ENCODE measurements around the gene SLC35F3.
A peak's percentile ranks its signal among the peaks of the same experiment; 100 is the strongest.

The SLC35F3 gene

GRCh38 chr1:234078143-234078542 is 173.7 kb downstream of the SLC35F3 start:
- no CpG with 5 or more reads among the region's 1 CpG for WGBS, 2 donors (ENCODE audit: extremely low coverage in 2 of 2, insufficient read length in 2 of 2, insufficient replicate concordance in 1 of 2)
- Histone ChIP-seq H2BK120ac (ENCODE audit: low read depth, low read length) (peak overlapping the region; percentile 88), H3K27ac (replicated peaks; ENCODE audit: low read length) (peak overlapping the region; percentile 62)

GRCh38 chr1:234079896-234080295 is 175.4 kb downstream of the SLC35F3 start:
- no CpG with 5 or more reads among the region's 3 CpGs for WGBS, 2 donors (ENCODE audit: extremely low coverage in 2 of 2, insufficient read length in 2 of 2, insufficient replicate concordance in 1 of 2)
- no peak overlapping the region for H3K18ac ChIP-seq (ENCODE audit: low read length)
- no peak overlapping the region for H3K27ac ChIP-seq (replicated peaks; ENCODE audit: low read length)
- H3K4me1 ChIP-seq (ENCODE audit: control insufficient read depth in 2 of 2, insufficient read depth in 1 of 2, low read depth in 1 of 2, low read length in 2 of 2) = peaks cover 0 to 3% of the 10 kb centered on the region in 2 donors
- no peak overlapping the region for H3K4me3 ChIP-seq (ENCODE audit: low read length in 2 of 2)
- H3K23ac ChIP-seq (ENCODE audit: low read depth, low read length, poor library complexity) = no peak overlapping the region
- no peak for DNase-seq (ENCODE audit: low spot score)
- no peak overlapping the region for H2BK12ac ChIP-seq (ENCODE audit: low read length)
- no peak overlapping the region for H2BK120ac ChIP-seq (ENCODE audit: low read depth, low read length)
- no peak overlapping the region for H3K9ac ChIP-seq (ENCODE audit: low read depth, low read length, poor library complexity)
- H3K14ac ChIP-seq (ENCODE audit: low read length) = no peak overlapping the region
- no peaks in the 10 kb centered on the region for H3K9me3 ChIP-seq (replicated peaks in 1 of 2; ENCODE audit: control insufficient read depth in 2 of 2, insufficient read depth in 1 of 2, low read depth in 1 of 2, low read length in 2 of 2)
- H2AK5ac ChIP-seq (ENCODE audit: low read depth, low read length) = no peak overlapping the region
- H4K91ac ChIP-seq (ENCODE audit: low read depth, low read length, poor library complexity) = no peak overlapping the region
- H3K36me3 ChIP-seq (replicated peaks in 1 of 2; ENCODE audit: control insufficient read depth in 2 of 2, insufficient read depth in 2 of 2, low read length in 2 of 2) = no peaks in the 10 kb centered on the region
- H2BK15ac ChIP-seq (ENCODE audit: low read length) = no peak overlapping the region
- no peaks in the 10 kb centered on the region for H3K27me3 ChIP-seq (ENCODE audit: control insufficient read depth in 3 of 3, insufficient read depth in 3 of 3, low read depth in 1 of 3, low read length in 3 of 3)
- no peaks in the 10 kb centered on the region for H3K79me1 ChIP-seq (ENCODE audit: low read depth, low read length)
- no peak overlapping the region for H4K8ac ChIP-seq (ENCODE audit: low read depth, low read length)
- no peak overlapping the region for H3K4me2 ChIP-seq (ENCODE audit: insufficient read depth, low read length, poor library complexity, severe bottlenecking)
- H2AFZ ChIP-seq (ENCODE audit: low read length) = no peak overlapping the region
- no peak overlapping the region for H2BK5ac ChIP-seq (ENCODE audit: low read length)
- no peak overlapping the region for H3K4ac ChIP-seq (ENCODE audit: low read length)

More at GRCh38 chr1:234078143-234078542, 173.7 kb downstream of the SLC35F3 start:
- Histone ChIP-seq H4K8ac (ENCODE audit: low read depth, low read length) (no peak overlapping the region), H2BK15ac (ENCODE audit: low read length) (no peak overlapping the region), H2AFZ (ENCODE audit: low read length) (no peak overlapping the region), H3K4me3 (ENCODE audit: low read length in 2 of 2) (no peak overlapping the region), H3K18ac (ENCODE audit: low read length) (no peak overlapping the region), H3K4me2 (ENCODE audit: insufficient read depth, low read length, poor library complexity, severe bottlenecking) (no peak overlapping the region), H3K9me3 (replicated peaks in 1 of 2; ENCODE audit: control insufficient read depth in 2 of 2, insufficient read depth in 1 of 2, low read depth in 1 of 2, low read length in 2 of 2) (no peaks in the 10 kb centered on the region), H3K14ac (ENCODE audit: low read length) (no peak overlapping the region), H3K23ac (ENCODE audit: low read depth, low read length, poor library complexity) (no peak overlapping the region), H3K4ac (ENCODE audit: low read length) (no peak overlapping the region), H3K4me1 (ENCODE audit: control insufficient read depth in 2 of 2, insufficient read depth in 1 of 2, low read depth in 1 of 2, low read length in 2 of 2) (peaks cover 0 to 12% of the 10 kb centered on the region in 2 donors), H3K27me3 (ENCODE audit: control insufficient read depth in 3 of 3, insufficient read depth in 3 of 3, low read depth in 1 of 3, low read length in 3 of 3) (no peaks in the 10 kb centered on the region), H3K36me3 (replicated peaks in 1 of 2; ENCODE audit: control insufficient read depth in 2 of 2, insufficient read depth in 2 of 2, low read length in 2 of 2) (no peaks in the 10 kb centered on the region), H3K79me1 (ENCODE audit: low read depth, low read length) (no peaks in the 10 kb centered on the region), H3K9ac (ENCODE audit: low read depth, low read length, poor library complexity) (no peak overlapping the region), H2BK12ac (ENCODE audit: low read length) (no peak overlapping the region), H2BK5ac (ENCODE audit: low read length) (no peak overlapping the region), H4K91ac (ENCODE audit: low read depth, low read length, poor library complexity) (no peak overlapping the region), H2AK5ac (ENCODE audit: low read depth, low read length) (no peak overlapping the region)
- no peak for DNase-seq (ENCODE audit: low spot score)

- H3K27ac ChIP-seq (replicated peaks; ENCODE audit: low read length) = no peak overlapping the region
Observed at GRCh38 chr1:234083460-234083859, 179.0 kb downstream of the SLC35F3 start.

GRCh38 chr1:234089396-234089795 is 184.9 kb downstream of the SLC35F3 start:
- H2AK5ac ChIP-seq (ENCODE audit: low read depth, low read length) = no peak overlapping the region
- no CpG with 5 or more reads among the region's 3 CpGs for WGBS, 2 donors (ENCODE audit: extremely low coverage in 2 of 2, insufficient read length in 2 of 2, insufficient replicate concordance in 1 of 2)

More at GRCh38 chr1:234083460-234083859, 179.0 kb downstream of the SLC35F3 start:
- no peak overlapping the region for H2BK15ac ChIP-seq (ENCODE audit: low read length)
- H3K4me1 ChIP-seq (ENCODE audit: control insufficient read depth in 2 of 2, insufficient read depth in 1 of 2, low read depth in 1 of 2, low read length in 2 of 2) = no peaks in the 10 kb centered on the region
- no peak overlapping the region for H3K14ac ChIP-seq (ENCODE audit: low read length)
- H2BK12ac ChIP-seq (ENCODE audit: low read length) = no peak overlapping the region
- H3K4ac ChIP-seq (ENCODE audit: low read length) = no peak overlapping the region
- no peak overlapping the region for H2BK5ac ChIP-seq (ENCODE audit: low read length)
- H3K9ac ChIP-seq (ENCODE audit: low read depth, low read length, poor library complexity) = no peak overlapping the region
- H3K79me1 ChIP-seq (ENCODE audit: low read depth, low read length) = no peaks in the 10 kb centered on the region
- H3K23ac ChIP-seq (ENCODE audit: low read depth, low read length, poor library complexity) = no peak overlapping the region
- H3K4me2 ChIP-seq (ENCODE audit: insufficient read depth, low read length, poor library complexity, severe bottlenecking) = no peak overlapping the region
- H3K9me3 ChIP-seq (replicated peaks in 1 of 2; ENCODE audit: control insufficient read depth in 2 of 2, insufficient read depth in 1 of 2, low read depth in 1 of 2, low read length in 2 of 2) = no peaks in the 10 kb centered on the region
- H3K27me3 ChIP-seq (ENCODE audit: control insufficient read depth in 3 of 3, insufficient read depth in 3 of 3, low read depth in 1 of 3, low read length in 3 of 3) = no peaks in the 10 kb centered on the region
- no peak overlapping the region for H2AK5ac ChIP-seq (ENCODE audit: low read depth, low read length)
- DNase-seq (ENCODE audit: low spot score) = no peak
- no peak overlapping the region for H4K91ac ChIP-seq (ENCODE audit: low read depth, low read length, poor library complexity)
- no peak overlapping the region for H2AFZ ChIP-seq (ENCODE audit: low read length)
- no peaks in the 10 kb centered on the region for H3K36me3 ChIP-seq (replicated peaks in 1 of 2; ENCODE audit: control insufficient read depth in 2 of 2, insufficient read depth in 2 of 2, low read length in 2 of 2)
- no peak overlapping the region for H4K8ac ChIP-seq (ENCODE audit: low read depth, low read length)
- WGBS, 2 donors (ENCODE audit: extremely low coverage in 2 of 2, insufficient read length in 2 of 2, insufficient replicate concordance in 1 of 2) = no CpG with 5 or more reads among the region's 2 CpGs
- no peak overlapping the region for H3K4me3 ChIP-seq (ENCODE audit: low read length in 2 of 2)
- H2BK120ac ChIP-seq (ENCODE audit: low read depth, low read length) = no peak overlapping the region
- H3K18ac ChIP-seq (ENCODE audit: low read length) = no peak overlapping the region

More at GRCh38 chr1:234089396-234089795, 184.9 kb downstream of the SLC35F3 start:
- no peak overlapping the region for H2BK15ac ChIP-seq (ENCODE audit: low read length)
- H3K79me1 ChIP-seq (ENCODE audit: low read depth, low read length) = no peaks in the 10 kb centered on the region
- H2BK12ac ChIP-seq (ENCODE audit: low read length) = no peak overlapping the region
- H4K91ac ChIP-seq (ENCODE audit: low read depth, low read length, poor library complexity) = no peak overlapping the region
- no peak overlapping the region for H3K9ac ChIP-seq (ENCODE audit: low read depth, low read length, poor library complexity)
- H3K27ac ChIP-seq (replicated peaks; ENCODE audit: low read length) = no peak overlapping the region
- DNase-seq (ENCODE audit: low spot score) = no peak
- H3K18ac ChIP-seq (ENCODE audit: low read length) = no peak overlapping the region
- no peak overlapping the region for H4K8ac ChIP-seq (ENCODE audit: low read depth, low read length)
- H3K4me1 ChIP-seq (ENCODE audit: control insufficient read depth in 2 of 2, insufficient read depth in 1 of 2, low read depth in 1 of 2, low read length in 2 of 2) = no peaks in the 10 kb centered on the region
- no peak overlapping the region for H2BK120ac ChIP-seq (ENCODE audit: low read depth, low read length)
- H3K4me3 ChIP-seq (ENCODE audit: low read length in 2 of 2) = no peak overlapping the region
- H3K14ac ChIP-seq (ENCODE audit: low read length) = no peak overlapping the region
- H3K4me2 ChIP-seq (ENCODE audit: insufficient read depth, low read length, poor library complexity, severe bottlenecking) = no peak overlapping the region
- H3K23ac ChIP-seq (ENCODE audit: low read depth, low read length, poor library complexity) = no peak overlapping the region
- no peaks in the 10 kb centered on the region for H3K27me3 ChIP-seq (ENCODE audit: control insufficient read depth in 3 of 3, insufficient read depth in 3 of 3, low read depth in 1 of 3, low read length in 3 of 3)
- no peak overlapping the region for H2BK5ac ChIP-seq (ENCODE audit: low read length)
- H3K36me3 ChIP-seq (replicated peaks in 1 of 2; ENCODE audit: control insufficient read depth in 2 of 2, insufficient read depth in 2 of 2, low read length in 2 of 2) = no peaks in the 10 kb centered on the region
- H3K4ac ChIP-seq (ENCODE audit: low read length) = no peak overlapping the region
- H2AFZ ChIP-seq (ENCODE audit: low read length) = no peak overlapping the region
- peaks cover 0 to 2% of the 10 kb centered on the region in 2 donors for H3K9me3 ChIP-seq (replicated peaks in 1 of 2; ENCODE audit: control insufficient read depth in 2 of 2, insufficient read depth in 1 of 2, low read depth in 1 of 2, low read length in 2 of 2)

All from neuronal stem cell (in vitro differentiated cells).